Nephron progenitor cell (in vitro differentiated cells): ENCODE results near the gene FN1.
A peak's percentile ranks its signal among the peaks of the same experiment; 100 is the strongest.

Experiments used
- DNase-seq: peaks from one replicate; pipeline ENCODE4 v3.0.0; 2021
- H3K27ac Mint-ChIP-seq: 2 replicates; pipeline ENCODE4 v1.8.0; 2021; ENCODE audit warnings: mild to moderate bottlenecking, moderate library complexity, mixed read lengths
- H3K27me3 Mint-ChIP-seq: 2 replicates; pipeline ENCODE4 v1.8.0; 2021; ENCODE audit warnings: mild to moderate bottlenecking, low read depth, mixed read lengths; ENCODE audit not compliant: poor library complexity
- H3K36me3 Mint-ChIP-seq: 2 replicates; pipeline ENCODE4 v1.8.0; 2021; ENCODE audit warnings: low read depth, mixed read lengths
- H3K4me1 Mint-ChIP-seq: 2 replicates; pipeline ENCODE4 v1.8.0; 2021; ENCODE audit warnings: mixed read lengths
- H3K4me3 Mint-ChIP-seq: 2 replicates; pipeline ENCODE4 v1.8.0; 2021; ENCODE audit warnings: mild to moderate bottlenecking, moderate library complexity, mixed read lengths
- H3K9me3 Mint-ChIP-seq: 2 replicates; pipeline ENCODE4 v1.8.0; 2021; ENCODE audit warnings: mild to moderate bottlenecking, moderate library complexity, mixed read lengths
- CTCF ChIP-seq: fragments of 200-600 bp; sonication (generic); IDR thresholded peaks from 2 replicates; pipeline ENCODE4 v1.5.0; 2021; ENCODE audit warnings: antibody characterized with exemption

Gene FN1

GRCh38 chr2:215423234-215423633 is 12.6 kb downstream of the FN1 start:
- Mint-ChIP-seq H3K4me1 (peaks cover 5% of the 10 kb centered on the region), H3K27ac (peak overlapping the region; percentile 88), H3K4me3 (no peak overlapping the region), H3K27me3 (peaks cover 2% of the 10 kb centered on the region), H3K36me3 (peaks cover 84% of the 10 kb centered on the region), H3K9me3 (peaks cover 3% of the 10 kb centered on the region)
- DNase-seq: no peak
- TF ChIP-seq CTCF: no peak

GRCh38 chr2:215422676-215423075 is 13.2 kb downstream of the FN1 start:
- TF ChIP-seq CTCF: no peak
- peaks cover 2% of the 10 kb centered on the region for H3K27me3 Mint-ChIP-seq
- H3K4me3 Mint-ChIP-seq: no peak overlapping the region
- no peak for DNase-seq
- H3K36me3 Mint-ChIP-seq: peaks cover 82% of the 10 kb centered on the region
- H3K27ac Mint-ChIP-seq: no peak overlapping the region
- no peaks in the 10 kb centered on the region for H3K9me3 Mint-ChIP-seq
- peaks cover 5% of the 10 kb centered on the region for H3K4me1 Mint-ChIP-seq

- no peak for DNase-seq
- Mint-ChIP-seq H3K9me3 (no peaks in the 10 kb centered on the region), H3K36me3 (peaks cover 81% of the 10 kb centered on the region), H3K4me1 (peaks cover 5% of the 10 kb centered on the region), H3K4me3 (no peak overlapping the region), H3K27ac (peak overlapping the region; percentile 65), H3K27me3 (peaks cover 2% of the 10 kb centered on the region)
- TF ChIP-seq CTCF: no peak
Measured at GRCh38 chr2:215421859-215422461, 13.9 kb downstream of the FN1 start.

GRCh38 chr2:215420471-215420935 is 15.4 kb downstream of the FN1 start:
- Mint-ChIP-seq H3K27me3 (no peaks in the 10 kb centered on the region), H3K27ac (no peak overlapping the region), H3K4me3 (no peak overlapping the region), H3K9me3 (no peaks in the 10 kb centered on the region), H3K4me1 (peaks cover 5% of the 10 kb centered on the region), H3K36me3 (peaks cover 70% of the 10 kb centered on the region)
- TF ChIP-seq CTCF: no peak
- DNase-seq: no peak

GRCh38 chr2:215419769-215420470 is 15.9 kb downstream of the FN1 start:
- Mint-ChIP-seq H3K9me3 (no peaks in the 10 kb centered on the region), H3K36me3 (peaks cover 69% of the 10 kb centered on the region), H3K4me3 (no peak overlapping the region), H3K27me3 (no peaks in the 10 kb centered on the region), H3K27ac (no peak overlapping the region), H3K4me1 (peaks cover 5% of the 10 kb centered on the region)
- no peak for TF ChIP-seq CTCF
- no peak for DNase-seq

GRCh38 chr2:215419113-215419512 is 16.8 kb downstream of the FN1 start:
- no peak for TF ChIP-seq CTCF
- H3K4me3 Mint-ChIP-seq: no peak overlapping the region
- H3K4me1 Mint-ChIP-seq: peaks cover 5% of the 10 kb centered on the region
- DNase-seq: no peak
- H3K27me3 Mint-ChIP-seq: no peaks in the 10 kb centered on the region
- no peaks in the 10 kb centered on the region for H3K9me3 Mint-ChIP-seq
- no peak overlapping the region for H3K27ac Mint-ChIP-seq
- H3K36me3 Mint-ChIP-seq: peaks cover 69% of the 10 kb centered on the region
